ENCODE data around the gene ZNF526.

DNA sequence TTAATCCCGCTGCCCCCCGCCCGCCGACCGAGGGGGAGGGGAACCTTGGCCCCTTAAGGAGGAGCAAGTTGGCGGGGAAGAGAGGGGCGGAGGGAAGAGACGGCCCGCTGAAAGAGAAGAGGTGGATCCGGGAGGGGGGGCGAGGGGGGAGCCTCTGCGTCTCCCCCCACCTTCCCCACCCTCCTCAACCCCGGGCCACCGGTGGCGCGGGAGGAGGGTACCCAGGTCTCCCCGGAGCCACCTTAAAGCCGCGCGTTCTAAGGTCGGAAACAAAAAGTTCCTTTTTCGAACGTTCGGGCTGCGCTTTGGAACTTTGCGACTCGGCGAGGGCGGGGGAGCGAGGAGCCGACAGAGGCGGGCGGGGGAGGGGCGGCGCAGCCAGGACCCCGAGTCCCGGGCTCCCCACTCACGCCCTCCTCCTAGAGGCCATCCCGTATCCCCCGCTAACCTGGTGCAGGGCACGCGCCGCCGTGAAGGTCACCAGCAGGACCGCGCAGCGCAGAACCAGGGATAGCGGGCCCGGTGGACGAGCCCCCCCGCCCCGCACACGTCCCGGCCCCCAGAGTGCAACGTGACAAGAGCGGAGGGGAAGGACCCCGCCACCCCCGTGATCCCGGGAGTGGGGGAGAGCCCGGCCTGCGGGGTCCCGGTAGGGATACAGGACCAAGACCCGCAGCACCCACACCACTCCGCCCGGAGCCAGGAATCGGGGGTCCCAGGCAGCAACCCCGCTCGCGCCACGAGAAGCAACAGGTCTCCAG, 34.2 kb downstream of the ZNF526 start:
- TF ChIP-seq POLR2A (IDR thresholded peaks at IDR 0.05) (no peak), POLR2AphosphoS5 (IDR thresholded peaks at IDR 0.05) (peak; percentile 73 to 74 (median 74))
- TF ChIP-seq, protein P1, sequence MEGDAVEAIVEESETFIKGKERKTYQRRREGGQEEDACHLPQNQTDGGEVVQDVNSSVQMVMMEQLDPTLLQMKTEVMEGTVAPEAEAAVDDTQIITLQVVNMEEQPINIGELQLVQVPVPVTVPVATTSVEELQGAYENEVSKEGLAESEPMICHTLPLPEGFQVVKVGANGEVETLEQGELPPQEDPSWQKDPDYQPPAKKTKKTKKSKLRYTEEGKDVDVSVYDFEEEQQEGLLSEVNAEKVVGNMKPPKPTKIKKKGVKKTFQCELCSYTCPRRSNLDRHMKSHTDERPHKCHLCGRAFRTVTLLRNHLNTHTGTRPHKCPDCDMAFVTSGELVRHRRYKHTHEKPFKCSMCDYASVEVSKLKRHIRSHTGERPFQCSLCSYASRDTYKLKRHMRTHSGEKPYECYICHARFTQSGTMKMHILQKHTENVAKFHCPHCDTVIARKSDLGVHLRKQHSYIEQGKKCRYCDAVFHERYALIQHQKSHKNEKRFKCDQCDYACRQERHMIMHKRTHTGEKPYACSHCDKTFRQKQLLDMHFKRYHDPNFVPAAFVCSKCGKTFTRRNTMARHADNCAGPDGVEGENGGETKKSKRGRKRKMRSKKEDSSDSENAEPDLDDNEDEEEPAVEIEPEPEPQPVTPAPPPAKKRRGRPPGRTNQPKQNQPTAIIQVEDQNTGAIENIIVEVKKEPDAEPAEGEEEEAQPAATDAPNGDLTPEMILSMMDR (IDR thresholded peaks at IDR 0.05 in 8 of 11, conservative IDR thresholded peaks at IDR 0.05 in 3 of 11) = peak in 1 of 11 experiments; percentile 32
